IMR-90 (cell line): ENCODE results near the gene GPC4. TPM values are rescaled to one million over a fixed set of nuclear protein-coding genes. Genes with fewer than 3 reads are reported as not detected.

ENCODE experiments used
- ATAC-seq: fragments of 200-7000 bp; cut with Tn5 transposase; 2 replicates; pipeline ENCODE4 v1.9.1; 2020; ENCODE audit warnings: low read depth, mild to moderate bottlenecking, moderate library complexity
- BruUV-seq: library from RNA; stranded (reverse); fragments of 400-500 nt; replicated peaks from 2 replicates; lab custom pipeline; 2021; lab: Mats Ljungman, UMichigan
- CTCF ChIA-PET: fragments of 300-600 bp; formaldehyde crosslinking; extraction: SDS; loops from one replicate; lab custom pipeline; 2021; ENCODE audit warnings: antibody characterized with exemption; lab: Yijun Ruan, JAX
- POLR2A ChIA-PET: fragments of 300-600 bp; sonication (Branson Sonifier 250); formaldehyde crosslinking; loops from one replicate; lab custom pipeline; 2022; ENCODE audit warnings: antibody characterized with exemption; ENCODE audit not compliant: unreplicated experiment; lab: Charles Lee
- DNase-seq: peaks from one replicate; pipeline ENCODE4 v3.0.0; 2013
- H2AFZ ChIP-seq: replicated peaks from 2 replicates; pipeline ENCODE3; 2013; ENCODE audit warnings: low read length, mild to moderate bottlenecking; ENCODE audit not compliant: poor library complexity
- H2AK5ac ChIP-seq: 2 replicates; pipeline ENCODE4 v1.6.1; 2013; ENCODE audit warnings: low read depth, low read length, inconsistent platforms
- H2AK9ac ChIP-seq: replicated peaks from 2 replicates; pipeline ENCODE3; 2013; ENCODE audit warnings: mild to moderate bottlenecking, low read depth, low read length, moderate library complexity; ENCODE audit not compliant: poor library complexity
- H2BK120ac ChIP-seq: 2 replicates; pipeline ENCODE4 v1.6.1; 2013; ENCODE audit warnings: low read depth, low read length, inconsistent platforms
- H2BK15ac ChIP-seq: 3 replicates; pipeline ENCODE4 v1.6.1; 2013; ENCODE audit warnings: low read depth, low read length, inconsistent platforms
- H2BK20ac ChIP-seq: 2 replicates; pipeline ENCODE4 v1.6.1; 2013; ENCODE audit warnings: low read depth, mild to moderate bottlenecking, inconsistent platforms, low read length, moderate library complexity
- H2BK5ac ChIP-seq: 2 replicates; pipeline ENCODE4 v1.6.1; 2013; ENCODE audit warnings: mild to moderate bottlenecking, low read depth, low read length, inconsistent platforms; ENCODE audit not compliant: poor library complexity, severe bottlenecking
- H3K14ac ChIP-seq: replicated peaks from 2 replicates; pipeline ENCODE4 v1.6.1; 2013; ENCODE audit warnings: low read depth, low read length, inconsistent platforms
- H3K18ac ChIP-seq: 2 replicates; pipeline ENCODE4 v1.6.1; 2013; ENCODE audit warnings: low read depth, low read length, control low read depth
- H3K23ac ChIP-seq: 2 replicates; pipeline ENCODE4 v1.6.1; 2013; ENCODE audit warnings: low read depth, low read length, inconsistent platforms
- H3K27ac ChIP-seq: 2 replicates; pipeline ENCODE4 v1.5.1; 2013; ENCODE audit warnings: mild to moderate bottlenecking, control low read depth, low read length; ENCODE audit not compliant: insufficient read depth
- H3K27me3 ChIP-seq: 2 replicates; pipeline ENCODE4 v1.6.1; 2013; ENCODE audit warnings: low read length; ENCODE audit not compliant: control insufficient read depth, insufficient read depth
- H3K36me3 ChIP-seq: 2 replicates; pipeline ENCODE4 v1.6.1; 2013; ENCODE audit warnings: low read length, mixed read lengths; ENCODE audit not compliant: control insufficient read depth, insufficient read depth
- H3K4ac ChIP-seq: 2 replicates; pipeline ENCODE4 v1.6.1; 2013; ENCODE audit warnings: low read depth, low read length, inconsistent platforms
- H3K4me1 ChIP-seq: 2 replicates; pipeline ENCODE4 v1.6.1; 2013; ENCODE audit warnings: low read length, mixed read lengths; ENCODE audit not compliant: control insufficient read depth, insufficient read depth
- H3K4me2 ChIP-seq: 2 replicates; pipeline ENCODE4 v1.6.1; 2013; ENCODE audit warnings: low read depth, mild to moderate bottlenecking, control low read depth, low read length, moderate library complexity
- H3K4me3 ChIP-seq: 2 replicates; pipeline ENCODE4 v1.5.1; 2013; ENCODE audit warnings: low read depth, mild to moderate bottlenecking, control low read depth, low read length, moderate library complexity; ENCODE audit not compliant: insufficient read depth
- H3K56ac ChIP-seq: 2 replicates; pipeline ENCODE4 v1.6.1; 2013; ENCODE audit warnings: low read length, inconsistent platforms; ENCODE audit not compliant: insufficient read depth; ENCODE audit errors: extremely low read depth
- H3K79me1 ChIP-seq, 2 experiments: 2 replicates each; pipeline ENCODE4 v1.6.1; 2013; ENCODE audit warnings: low read length in 2 of 2, inconsistent platforms in 1 of 2, low read depth in 1 of 2
- H3K9ac ChIP-seq: 2 replicates; pipeline ENCODE4 v1.6.1; 2013; ENCODE audit warnings: low read depth, low read length, control low read depth
- H3K9me1 ChIP-seq: 2 replicates; pipeline ENCODE4 v1.6.1; 2013; ENCODE audit warnings: low read length, inconsistent platforms; ENCODE audit not compliant: insufficient read depth
- H3K9me3 ChIP-seq: 2 replicates; pipeline ENCODE4 v1.6.1; 2013; ENCODE audit warnings: low read length; ENCODE audit not compliant: control insufficient read depth, insufficient read depth
- H4K20me1 ChIP-seq: 2 replicates; pipeline ENCODE4 v1.6.1; 2013; ENCODE audit warnings: low read length, inconsistent platforms; ENCODE audit not compliant: insufficient read depth
- H4K5ac ChIP-seq: 2 replicates; pipeline ENCODE4 v1.6.1; 2013; ENCODE audit warnings: mild to moderate bottlenecking, low read depth, low read length, control low read depth
- H4K8ac ChIP-seq, 2 experiments: 2 replicates each; pipeline ENCODE4 v1.6.1; 2013; ENCODE audit warnings: low read depth in 2 of 2, low read length in 2 of 2, control low read depth in 1 of 2, inconsistent platforms in 1 of 2
- H4K91ac ChIP-seq: 2 replicates; pipeline ENCODE4 v1.6.1; 2013; ENCODE audit warnings: low read depth, low read length, inconsistent platforms; ENCODE audit not compliant: insufficient read depth
- BHLHE40 ChIP-seq: fragments of 150-350 bp; IDR thresholded peaks from 2 replicates; pipeline ENCODE4 v1.6.1; 2016; ENCODE audit warnings: mild to moderate bottlenecking, low read depth, low read length
- CEBPB ChIP-seq: IDR thresholded peaks from 2 replicates; pipeline ENCODE4 v1.6.1; 2012; ENCODE audit warnings: low read depth, low read length, improper control_type of control experiment
- CHD1 ChIP-seq: IDR thresholded peaks from 2 replicates; pipeline ENCODE4 v1.6.1; 2012; ENCODE audit warnings: low read depth, low read length, improper control_type of control experiment
- FOS ChIP-seq: fragments of 150-350 bp; IDR thresholded peaks from 2 replicates; pipeline ENCODE4 v1.6.1; 2016; ENCODE audit warnings: low read depth, low read length
- MAZ ChIP-seq: IDR thresholded peaks from 2 replicates; pipeline ENCODE4 v1.6.1; 2012; ENCODE audit warnings: low read depth, mild to moderate bottlenecking, low read length, improper control_type of control experiment, moderate library complexity, borderline replicate concordance
- MXI1 ChIP-seq: IDR thresholded peaks from 2 replicates; pipeline ENCODE4 v1.6.1; 2012; ENCODE audit warnings: low read depth, mild to moderate bottlenecking, low read length, moderate library complexity, borderline replicate concordance
- NFE2L2 ChIP-seq: fragments of 150-350 bp; IDR thresholded peaks from 2 replicates; pipeline ENCODE4 v1.6.1; 2016; ENCODE audit warnings: low read depth, mild to moderate bottlenecking, low read length
- POLR2A ChIP-seq: IDR thresholded peaks from 2 replicates; pipeline ENCODE4 v1.6.1; 2012; ENCODE audit warnings: mild to moderate bottlenecking, low read depth, low read length
- RAD21 ChIP-seq: IDR thresholded peaks from 2 replicates; pipeline ENCODE4 v1.6.1; 2012; ENCODE audit warnings: low read length, improper control_type of control experiment
- RCOR1 ChIP-seq: IDR thresholded peaks from 2 replicates; pipeline ENCODE4 v1.6.1; 2012; ENCODE audit warnings: mild to moderate bottlenecking, low read length, improper control_type of control experiment; ENCODE audit not compliant: insufficient replicate concordance
- RFX5 ChIP-seq: IDR thresholded peaks from 2 replicates; pipeline ENCODE4 v1.8.0; 2012; ENCODE audit warnings: low read depth, mild to moderate bottlenecking, low read length, moderate library complexity
- SMC3 ChIP-seq: fragments of 150-350 bp; IDR thresholded peaks from 2 replicates; pipeline ENCODE4 v1.6.1; 2016; ENCODE audit warnings: low read depth, mild to moderate bottlenecking, antibody characterized with exemption, low read length, moderate library complexity
- WGBS, 2 experiments: methylation state at CpG; one replicate each; pipeline versions ENCODE4 v1.1.5 to v1.1.7; 2013; ENCODE audit warnings: missing lambda C conversion rate in 2 of 2; ENCODE audit not compliant: insufficient read length in 1 of 2; ENCODE audit errors: extremely low coverage in 2 of 2; 5-methylcytosine and 5-hydroxymethylcytosine counted together
- dilution Hi-C: fragments of 300-500 bp; cut with HindIII; formaldehyde crosslinking; loops from one replicate; pipeline ENCODE4 v1.14.3; 2018; ENCODE audit warnings: low sequenced_read_pairs; ENCODE audit not compliant: unreplicated experiment
- in situ Hi-C: fragments of 300-500 bp; cut with MboI; formaldehyde crosslinking; loops from 3 replicates; pipeline ENCODE4 v1.14.3; 2019; ENCODE audit warnings: low sequenced_read_pairs, inconsistent platforms, mixed read lengths
- intact Hi-C: fragments of 100-400 bp; cut with micrococcal nuclease; formaldehyde crosslinking; loops from 2 replicates; pipeline ENCODE4 v1.10.0; 2022
- polyA plus RNA-seq, 3 experiments: library from polyadenylated mRNA; depleted of rRNA; stranded (reverse); fragments of >200 nt; gene quantifications; 2 replicates each; pipeline ENCODE4 v1.2.3, GENCODE V29; 2012; ENCODE audit warnings: low replicate concordance in 1 of 3
- total RNA-seq: library from RNA; depleted of rRNA; stranded (reverse); fragments of >200 nt; gene quantifications from 2 replicates; pipeline ENCODE4 v1.2.3, GENCODE V29; 2012
- TF ChIP-seq, protein P1 (sequence below): fragments of 150-350 bp; IDR thresholded peaks from 2 replicates; pipeline ENCODE4 v1.6.1; 2017; ENCODE audit warnings: mild to moderate bottlenecking, antibody characterized with exemption, low read length, low read depth
- TF ChIP-seq, protein P2 (sequence below): conservative IDR thresholded peaks from 2 replicates; pipeline ENCODE4 v1.5.1; 2012; ENCODE audit warnings: mild to moderate bottlenecking, low read depth, low read length, improper control_type of control experiment
- TF ChIP-seq, protein P3 (sequence below): fragments of 150-350 bp; IDR thresholded peaks from 2 replicates; pipeline ENCODE4 v1.6.1; 2016; ENCODE audit warnings: low read depth, mild to moderate bottlenecking, low read length, moderate library complexity, borderline replicate concordance

The GPC4 gene
- total and polyA plus RNA-seq, 2 of the 4 experiments (the other 2 are of a cell fraction), result 0.54 to 1.6 TPM

DNA sequence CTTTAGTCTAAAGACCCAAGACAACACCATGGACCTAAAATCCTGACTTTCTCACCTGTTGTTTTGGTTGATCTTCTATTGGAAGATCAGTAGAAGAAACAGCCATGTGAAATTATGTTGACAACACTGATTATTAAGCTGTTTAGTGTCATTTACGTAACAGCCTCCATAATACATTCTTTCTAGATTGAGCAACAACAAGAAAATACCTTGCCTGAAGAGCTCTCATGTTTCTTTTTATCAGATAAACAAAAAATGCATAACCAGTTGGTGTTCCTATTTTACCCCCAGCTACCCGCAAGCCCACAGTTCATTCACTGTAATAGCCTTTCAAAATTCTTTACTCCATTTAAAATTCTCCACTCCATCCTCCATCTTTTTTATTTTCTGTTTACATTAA lies 20.5 kb downstream of the GPC4 start:
- Histone ChIP-seq H3K27ac (no peak overlapping the region), H3K27me3 (peaks cover 1% of the 10 kb centered on the region; the same call in 1 of the 2 replicates), H2AK9ac (no peak overlapping the region), H4K5ac (no peak overlapping the region), H3K18ac (no peak overlapping the region), H4K91ac (no peak overlapping the region), H3K79me1 (no peaks in the 10 kb centered on the region), H3K23ac (no peak overlapping the region), H3K56ac (no peak overlapping the region), H3K9ac (no peak overlapping the region), H2BK120ac (no peak overlapping the region), H4K8ac (no peak overlapping the region), H3K9me1 (no peaks in the 10 kb centered on the region), H3K4me1 (0 out of 2 replicates have a peak, but pooled peaks cover 4% of the 10 kb centered on the region), H3K36me3 (no peaks in the 10 kb centered on the region), H3K4me3 (no peak overlapping the region), H3K4me2 (no peak overlapping the region), H2BK5ac (no peak overlapping the region), H3K14ac (no peak overlapping the region), H2BK20ac (no peak overlapping the region), H2AFZ (no peak overlapping the region), H3K4ac (no peak overlapping the region), H4K20me1 (no peaks in the 10 kb centered on the region; the same call in 1 of the 2 replicates), H3K9me3 (no peaks in the 10 kb centered on the region), H2BK15ac (no peak overlapping the region), H2AK5ac (no peak overlapping the region)
- BruUV-seq, result no TSS peak
- ChIA-PET CTCF (no interaction called here), POLR2A (no interaction called here)
- intact Hi-C loops (no loop called here), in situ Hi-C loops (no loop called here), dilution Hi-C loops (no loop called here)
- ATAC-seq, result no peak
- no peak for DNase-seq
- TF ChIP-seq, protein P1, sequence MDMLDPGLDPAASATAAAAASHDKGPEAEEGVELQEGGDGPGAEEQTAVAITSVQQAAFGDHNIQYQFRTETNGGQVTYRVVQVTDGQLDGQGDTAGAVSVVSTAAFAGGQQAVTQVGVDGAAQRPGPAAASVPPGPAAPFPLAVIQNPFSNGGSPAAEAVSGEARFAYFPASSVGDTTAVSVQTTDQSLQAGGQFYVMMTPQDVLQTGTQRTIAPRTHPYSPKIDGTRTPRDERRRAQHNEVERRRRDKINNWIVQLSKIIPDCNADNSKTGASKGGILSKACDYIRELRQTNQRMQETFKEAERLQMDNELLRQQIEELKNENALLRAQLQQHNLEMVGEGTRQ, result no peak
- TF ChIP-seq BHLHE40 (no peak), RFX5 (no peak), CHD1 (no peak), SMC3 (no peak), RAD21 (no peak), NFE2L2 (no peak), MXI1 (no peak), POLR2A (no peak), RCOR1 (no peak), FOS (no peak), MAZ (no peak), CEBPB (no peak)
- TF ChIP-seq, protein P2, sequence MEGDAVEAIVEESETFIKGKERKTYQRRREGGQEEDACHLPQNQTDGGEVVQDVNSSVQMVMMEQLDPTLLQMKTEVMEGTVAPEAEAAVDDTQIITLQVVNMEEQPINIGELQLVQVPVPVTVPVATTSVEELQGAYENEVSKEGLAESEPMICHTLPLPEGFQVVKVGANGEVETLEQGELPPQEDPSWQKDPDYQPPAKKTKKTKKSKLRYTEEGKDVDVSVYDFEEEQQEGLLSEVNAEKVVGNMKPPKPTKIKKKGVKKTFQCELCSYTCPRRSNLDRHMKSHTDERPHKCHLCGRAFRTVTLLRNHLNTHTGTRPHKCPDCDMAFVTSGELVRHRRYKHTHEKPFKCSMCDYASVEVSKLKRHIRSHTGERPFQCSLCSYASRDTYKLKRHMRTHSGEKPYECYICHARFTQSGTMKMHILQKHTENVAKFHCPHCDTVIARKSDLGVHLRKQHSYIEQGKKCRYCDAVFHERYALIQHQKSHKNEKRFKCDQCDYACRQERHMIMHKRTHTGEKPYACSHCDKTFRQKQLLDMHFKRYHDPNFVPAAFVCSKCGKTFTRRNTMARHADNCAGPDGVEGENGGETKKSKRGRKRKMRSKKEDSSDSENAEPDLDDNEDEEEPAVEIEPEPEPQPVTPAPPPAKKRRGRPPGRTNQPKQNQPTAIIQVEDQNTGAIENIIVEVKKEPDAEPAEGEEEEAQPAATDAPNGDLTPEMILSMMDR, result no peak
- TF ChIP-seq, protein P3, sequence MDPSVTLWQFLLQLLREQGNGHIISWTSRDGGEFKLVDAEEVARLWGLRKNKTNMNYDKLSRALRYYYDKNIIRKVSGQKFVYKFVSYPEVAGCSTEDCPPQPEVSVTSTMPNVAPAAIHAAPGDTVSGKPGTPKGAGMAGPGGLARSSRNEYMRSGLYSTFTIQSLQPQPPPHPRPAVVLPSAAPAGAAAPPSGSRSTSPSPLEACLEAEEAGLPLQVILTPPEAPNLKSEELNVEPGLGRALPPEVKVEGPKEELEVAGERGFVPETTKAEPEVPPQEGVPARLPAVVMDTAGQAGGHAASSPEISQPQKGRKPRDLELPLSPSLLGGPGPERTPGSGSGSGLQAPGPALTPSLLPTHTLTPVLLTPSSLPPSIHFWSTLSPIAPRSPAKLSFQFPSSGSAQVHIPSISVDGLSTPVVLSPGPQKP, result no peak
- WGBS, 2 experiments, result 83% methylated on average over 1 of the region's 2 CpGs; no CpG with 5 or more reads in 1 of the 2 experiments
